Measurements from ENCODE around the gene LTC4S. TPM values are rescaled to one million over a fixed set of nuclear protein-coding genes. Genes with fewer than 3 reads are reported as not detected.

Gene LTC4S
- total and polyA plus RNA-seq, 9 of the 15 experiments (the other 6 are each of a cell fraction or from before 2014, with no cell fraction given), result 0.17 to 0.77 (median 0.75) TPM; not detected in 6

GRCh38 chr5:179818746-179819295 is 25.0 kb downstream of the LTC4S start (continued):
- TF ChIP-seq ZNF318 (IDR thresholded peaks at IDR 0.05; ENCODE audit: borderline replicate concordance in 1 of 2, low read depth in 1 of 2), result peak in 1 of 2 experiments; percentile 94; a peak in 2 of 4 replicates
- TF ChIP-seq KDM5B (IDR thresholded peaks at IDR 0.05; ENCODE audit: insufficient replicate concordance, low read depth, low read length), result peak; percentile 46
- no peak for TF ChIP-seq PHB2 (IDR thresholded peaks at IDR 0.05; ENCODE audit: low read depth)
- no peak for TF ChIP-seq ZNF780A (CRISPR knock-in tag; IDR thresholded peaks at IDR 0.05)
- TF ChIP-seq ZFP1 (CRISPR knock-in tag; IDR thresholded peaks at IDR 0.05), result no peak
- peak; percentile 91 for TF ChIP-seq HDAC3 (IDR thresholded peaks at IDR 0.05; ENCODE audit: borderline replicate concordance, partially characterized antibody)
- TF ChIP-seq POLR2G (IDR thresholded peaks at IDR 0.05; ENCODE audit: low read depth, low read length), result peak; percentile 80
- no peak for TF ChIP-seq PHF20 (IDR thresholded peaks at IDR 0.05; ENCODE audit: partially characterized antibody)
- no peak for TF ChIP-seq SRSF7 (optimal IDR thresholded peaks at IDR 0.05; ENCODE audit: low read depth, low read length)
- TF ChIP-seq CCAR2 (IDR thresholded peaks at IDR 0.05; ENCODE audit: low read depth, low read length), result no peak
- TF ChIP-seq BRCA1 (IDR thresholded peaks at IDR 0.05), result no peak
- no peak for TF ChIP-seq BRCA1 (CRISPR knock-in tag; IDR thresholded peaks at IDR 0.05)
- TF ChIP-seq ZBTB11 (CRISPR knock-in tag; IDR thresholded peaks at IDR 0.05), result 0 out of 6 replicates have a peak, but pooled peaks of 1 of the 3 experiments have one; percentile 46
- peak; percentile 79; the same call in 1 of the 2 replicates for TF ChIP-seq SOX6 (IDR thresholded peaks at IDR 0.05)
- no peak for TF ChIP-seq SRSF3 (IDR thresholded peaks at IDR 0.05; ENCODE audit: insufficient read depth, low read length)
- TF ChIP-seq PHF8 (IDR thresholded peaks at IDR 0.05; ENCODE audit: borderline replicate concordance, low read length), result no peak; the same call in 1 of the 2 replicates
- TF ChIP-seq SREBF2 (CRISPR knock-in tag; IDR thresholded peaks at IDR 0.05), result no peak

Measured in K562 (cell line).